Astrocyte (in vitro differentiated cells and primary cell): Measurements from ENCODE around the gene EDN2. TPM values are rescaled to one million over a fixed set of nuclear protein-coding genes. Genes with fewer than 3 reads are reported as not detected.

Experiments used
- DNase-seq: peaks from one replicate; pipeline ENCODE4 v3.0.0-alpha.2; 2010; ENCODE audit warnings: low read depth
- FAIRE-seq: peaks from 2 replicates; lab custom pipeline; 2011; peaks lifted over from hg19 to GRCh38; lab: Jason Lieb, UNC
- H2AFZ ChIP-seq: 2 replicates; pipeline ENCODE4 v1.6.0; 2012; ENCODE audit warnings: low read depth, low read length, inconsistent platforms
- H3K27ac ChIP-seq: 2 replicates; pipeline ENCODE4 v1.5.1; 2011; ENCODE audit warnings: low read depth, low read length, inconsistent platforms
- H3K27me3 ChIP-seq: 2 replicates; pipeline ENCODE4 v1.6.0; 2011; ENCODE audit warnings: low read length, inconsistent platforms; ENCODE audit not compliant: insufficient read depth
- H3K36me3 ChIP-seq: 2 replicates; pipeline ENCODE4 v1.5.1; 2011; ENCODE audit warnings: low read length, inconsistent platforms; ENCODE audit not compliant: insufficient read depth
- H3K4me1 ChIP-seq: 2 replicates; pipeline ENCODE4 v1.5.1; 2011; ENCODE audit warnings: low read length, inconsistent platforms; ENCODE audit not compliant: insufficient read depth
- H3K4me2 ChIP-seq: 2 replicates; pipeline ENCODE4 v1.6.0; 2012; ENCODE audit warnings: low read length, inconsistent platforms
- H3K4me3 ChIP-seq: 2 replicates; pipeline ENCODE4 v1.5.1; 2011; ENCODE audit warnings: low read depth, mild to moderate bottlenecking, low read length, inconsistent platforms; ENCODE audit not compliant: insufficient read depth
- H3K79me2 ChIP-seq: 2 replicates; pipeline ENCODE4 v1.6.0; 2012; ENCODE audit warnings: mild to moderate bottlenecking, low read length, inconsistent platforms; ENCODE audit not compliant: insufficient read depth
- H3K9ac ChIP-seq: 2 replicates; pipeline ENCODE4 v1.6.0; 2012; ENCODE audit warnings: mild to moderate bottlenecking, low read length, inconsistent platforms
- H3K9me3 ChIP-seq: 2 replicates; pipeline ENCODE4 v1.5.1; 2012; ENCODE audit warnings: low read depth, mild to moderate bottlenecking, low read length, inconsistent platforms; ENCODE audit not compliant: insufficient read depth
- H4K20me1 ChIP-seq: 2 replicates; pipeline ENCODE4 v1.6.0; 2012; ENCODE audit warnings: low read length, inconsistent platforms; ENCODE audit not compliant: insufficient read depth
- H3K27ac Mint-ChIP-seq: one replicate; pipeline ENCODE4 v1.8.0; 2021; ENCODE audit warnings: mild to moderate bottlenecking, mixed read lengths; ENCODE audit not compliant: unreplicated experiment
- H3K27me3 Mint-ChIP-seq: one replicate; pipeline ENCODE4 v1.8.0; 2021; ENCODE audit warnings: low read depth, mixed read lengths; ENCODE audit not compliant: unreplicated experiment
- H3K36me3 Mint-ChIP-seq: one replicate; pipeline ENCODE4 v1.8.0; 2021; ENCODE audit warnings: low read depth, mixed read lengths; ENCODE audit not compliant: unreplicated experiment
- H3K4me1 Mint-ChIP-seq: one replicate; pipeline ENCODE4 v1.8.0; 2021; ENCODE audit warnings: low read depth, mixed read lengths; ENCODE audit not compliant: unreplicated experiment
- H3K4me3 Mint-ChIP-seq: one replicate; pipeline ENCODE4 v1.8.0; 2021; ENCODE audit warnings: mild to moderate bottlenecking, moderate library complexity, mixed read lengths; ENCODE audit not compliant: unreplicated experiment
- H3K9me3 Mint-ChIP-seq: one replicate; pipeline ENCODE4 v1.8.0; 2021; ENCODE audit warnings: mild to moderate bottlenecking, mixed read lengths; ENCODE audit not compliant: unreplicated experiment
- CTCF ChIP-seq: IDR thresholded peaks from 2 replicates; pipeline ENCODE4 v1.5.1; 2011; ENCODE audit warnings: low read depth, mild to moderate bottlenecking, inconsistent platforms, low read length, moderate library complexity; ENCODE audit not compliant: insufficient read depth
- EZH2 ChIP-seq: IDR thresholded peaks from 2 replicates; pipeline ENCODE4 v1.6.1; 2012; ENCODE audit warnings: mild to moderate bottlenecking, low read length, inconsistent platforms; ENCODE audit not compliant: insufficient read depth
- total RNA-seq: library from RNA; stranded (reverse); gene quantifications from 2 replicates; pipeline ENCODE4 v1.2.1, GENCODE V29; 2021

EDN2 gene
- total RNA-seq, 1 donor from 2014 or later: 0.45 TPM

- no peak for TF ChIP-seq EZH2
- no peak for TF ChIP-seq CTCF
- Mint-ChIP-seq H3K4me1 (no peaks in the 10 kb centered on the region), H3K27ac (no peak overlapping the region), H3K27me3 (peaks cover 22% of the 10 kb centered on the region), H3K9me3 (no peaks in the 10 kb centered on the region), H3K4me3 (no peak overlapping the region), H3K36me3 (peaks cover 5% of the 10 kb centered on the region)
- no peaks in the 10 kb centered on the region for H3K79me2 ChIP-seq
- no peak overlapping the region for H2AFZ ChIP-seq
- H3K4me1 ChIP-seq: no peaks in the 10 kb centered on the region
- H4K20me1 ChIP-seq: peaks cover 30% of the 10 kb centered on the region
- no peak overlapping the region for H3K4me3 ChIP-seq
- no peak overlapping the region for H3K4me2 ChIP-seq
- H3K27me3 ChIP-seq: no peaks in the 10 kb centered on the region
- H3K27ac ChIP-seq: no peak overlapping the region
- DNase-seq (no peak), FAIRE-seq (no peak)
- H3K36me3 ChIP-seq: no peaks in the 10 kb centered on the region
- H3K9ac ChIP-seq: no peak overlapping the region
- no peaks in the 10 kb centered on the region for H3K9me3 ChIP-seq
These were observed 43.6 kb upstream of the EDN2 start for GRCh38 chr1:41528106-41528505.

DNA sequence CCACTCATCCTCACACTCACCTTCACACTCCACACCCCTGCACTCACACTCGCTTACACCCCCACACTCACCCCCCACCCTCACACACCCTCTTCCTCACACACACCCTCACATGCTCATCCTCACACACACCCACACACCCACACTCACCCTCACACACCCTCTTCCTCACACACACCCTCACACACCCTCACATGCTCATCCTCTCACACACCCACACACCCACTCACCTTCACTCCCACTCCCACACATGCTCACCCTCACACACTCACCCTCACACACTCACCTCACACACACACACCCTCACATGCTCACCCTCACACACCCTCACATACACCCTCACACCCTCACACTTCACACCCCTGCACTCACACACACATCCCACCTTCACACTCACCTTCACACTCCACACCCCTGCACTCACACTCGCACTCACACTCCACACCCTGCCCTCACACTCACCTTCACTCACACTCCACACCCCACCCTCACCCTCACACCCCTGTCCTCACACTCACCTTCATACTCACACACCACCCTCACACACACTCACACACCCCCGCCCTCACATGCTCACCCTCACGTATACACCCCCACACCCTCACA, 42.6 kb upstream of the EDN2 start:
- Histone ChIP-seq H3K27me3 (no peaks in the 10 kb centered on the region), H3K9me3 (no peaks in the 10 kb centered on the region), H3K27ac (no peak overlapping the region), H2AFZ (no peak overlapping the region), H3K4me1 (no peaks in the 10 kb centered on the region), H3K79me2 (no peaks in the 10 kb centered on the region), H3K4me3 (no peak overlapping the region), H3K9ac (no peak overlapping the region), H4K20me1 (peaks cover 30% of the 10 kb centered on the region), H3K36me3 (no peaks in the 10 kb centered on the region), H3K4me2 (no peak overlapping the region)
- H3K27me3 Mint-ChIP-seq: peaks cover 15% of the 10 kb centered on the region
- H3K9me3 Mint-ChIP-seq: no peaks in the 10 kb centered on the region
- peaks cover 3% of the 10 kb centered on the region for H3K4me1 Mint-ChIP-seq
- no peak overlapping the region for H3K4me3 Mint-ChIP-seq
- no peak overlapping the region for H3K27ac Mint-ChIP-seq
- TF ChIP-seq CTCF (no peak), EZH2 (no peak)
- no peak for FAIRE-seq
- H3K36me3 Mint-ChIP-seq: peaks cover 10% of the 10 kb centered on the region
- DNase-seq: no peak

- Mint-ChIP-seq H3K27me3 (peaks cover 11% of the 10 kb centered on the region), H3K27ac (no peak overlapping the region), H3K9me3 (no peaks in the 10 kb centered on the region), H3K36me3 (peaks cover 11% of the 10 kb centered on the region), H3K4me3 (no peak overlapping the region), H3K4me1 (peaks cover 3% of the 10 kb centered on the region)
- TF ChIP-seq CTCF: no peak
- TF ChIP-seq EZH2: no peak
- H3K27me3 ChIP-seq: no peaks in the 10 kb centered on the region
- no peak for FAIRE-seq
- H4K20me1 ChIP-seq: peaks cover 30% of the 10 kb centered on the region
- no peak for DNase-seq
- H3K4me3 ChIP-seq: no peak overlapping the region
- H3K4me1 ChIP-seq: no peaks in the 10 kb centered on the region
- H2AFZ ChIP-seq: no peak overlapping the region
- no peak overlapping the region for H3K4me2 ChIP-seq
- no peaks in the 10 kb centered on the region for H3K79me2 ChIP-seq
- no peak overlapping the region for H3K27ac ChIP-seq
- H3K36me3 ChIP-seq: no peaks in the 10 kb centered on the region
- H3K9ac ChIP-seq: no peak overlapping the region
- H3K9me3 ChIP-seq: no peaks in the 10 kb centered on the region
These were observed 41.6 kb upstream of the EDN2 start for GRCh38 chr1:41525891-41526587.
